ENCODE results near the gene FAM83C. TPM values are rescaled to one million over a fixed set of nuclear protein-coding genes. Genes with fewer than 3 reads are reported as not detected.

The FAM83C gene
- total RNA-seq, 1 donor from 2014 or later: not detected

DNA sequence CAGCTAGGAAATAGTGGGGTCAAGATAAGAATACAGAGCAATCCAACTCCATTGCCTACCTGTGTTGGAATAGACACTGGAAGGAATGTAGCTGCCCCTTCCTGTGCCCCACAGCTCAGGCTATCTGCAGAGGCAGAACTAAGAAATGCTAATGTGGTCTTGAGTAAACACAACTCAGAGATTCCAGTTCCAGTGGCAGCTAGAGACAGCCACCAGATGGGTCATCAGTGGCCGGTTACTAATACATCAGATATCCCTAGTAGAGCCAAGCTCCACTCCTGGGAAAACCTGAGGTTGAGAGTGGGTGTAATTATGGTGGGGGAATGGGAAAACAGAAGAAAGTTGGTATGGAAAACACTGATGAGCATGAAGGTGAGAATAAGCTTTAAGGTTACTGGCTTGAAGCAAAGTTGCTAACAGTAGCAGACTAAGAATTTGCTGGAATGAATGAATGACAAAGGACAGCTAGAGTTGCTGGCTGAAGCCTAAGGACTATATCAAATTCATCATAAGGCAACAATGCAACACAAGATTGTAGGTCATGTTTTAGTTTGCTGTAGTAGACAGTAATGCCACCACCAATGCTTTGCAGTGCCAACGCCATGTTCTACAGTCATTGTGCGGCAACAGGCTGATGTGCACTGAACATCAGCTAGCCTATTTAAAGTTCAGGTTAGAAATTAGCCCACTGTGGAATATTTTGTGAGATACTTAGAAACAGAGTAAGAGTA lies 28.3 kb upstream of the FAM83C start:
- intact Hi-C loops (cut with DNase I): no loop called here
- Histone ChIP-seq H3K27ac (no peak overlapping the region), H3K27me3 (no peaks in the 10 kb centered on the region), H3K4me3 (no peak overlapping the region), H3K9me3 (no peaks in the 10 kb centered on the region), H3K4me1 (no peaks in the 10 kb centered on the region), H3K36me3 (no peaks in the 10 kb centered on the region)
- no peak for DNase-seq
- TF ChIP-seq, protein P1, sequence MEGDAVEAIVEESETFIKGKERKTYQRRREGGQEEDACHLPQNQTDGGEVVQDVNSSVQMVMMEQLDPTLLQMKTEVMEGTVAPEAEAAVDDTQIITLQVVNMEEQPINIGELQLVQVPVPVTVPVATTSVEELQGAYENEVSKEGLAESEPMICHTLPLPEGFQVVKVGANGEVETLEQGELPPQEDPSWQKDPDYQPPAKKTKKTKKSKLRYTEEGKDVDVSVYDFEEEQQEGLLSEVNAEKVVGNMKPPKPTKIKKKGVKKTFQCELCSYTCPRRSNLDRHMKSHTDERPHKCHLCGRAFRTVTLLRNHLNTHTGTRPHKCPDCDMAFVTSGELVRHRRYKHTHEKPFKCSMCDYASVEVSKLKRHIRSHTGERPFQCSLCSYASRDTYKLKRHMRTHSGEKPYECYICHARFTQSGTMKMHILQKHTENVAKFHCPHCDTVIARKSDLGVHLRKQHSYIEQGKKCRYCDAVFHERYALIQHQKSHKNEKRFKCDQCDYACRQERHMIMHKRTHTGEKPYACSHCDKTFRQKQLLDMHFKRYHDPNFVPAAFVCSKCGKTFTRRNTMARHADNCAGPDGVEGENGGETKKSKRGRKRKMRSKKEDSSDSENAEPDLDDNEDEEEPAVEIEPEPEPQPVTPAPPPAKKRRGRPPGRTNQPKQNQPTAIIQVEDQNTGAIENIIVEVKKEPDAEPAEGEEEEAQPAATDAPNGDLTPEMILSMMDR (IDR thresholded peaks at IDR 0.05): no peak
- ATAC-seq: no peak

DNA sequence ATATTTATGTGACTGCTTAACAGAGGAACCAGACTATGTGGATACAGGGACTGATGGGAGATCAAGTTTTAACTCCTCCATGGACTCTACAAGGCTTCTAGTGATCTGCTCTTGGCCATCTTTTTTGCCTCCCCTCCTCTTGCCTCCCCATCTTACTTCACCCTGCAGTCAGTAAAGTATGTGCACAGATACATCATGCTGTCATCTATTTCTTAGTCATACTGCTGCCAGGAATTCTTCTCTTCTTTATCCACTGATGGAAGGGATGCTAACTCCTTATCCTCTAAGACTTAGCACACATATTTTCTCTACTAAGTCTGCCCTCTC lies 27.6 kb upstream of the FAM83C start:
- Histone ChIP-seq H3K9me3 (no peaks in the 10 kb centered on the region), H3K27ac (no peak overlapping the region), H3K27me3 (no peaks in the 10 kb centered on the region), H3K36me3 (no peaks in the 10 kb centered on the region), H3K4me1 (no peaks in the 10 kb centered on the region), H3K4me3 (no peak overlapping the region)
- ATAC-seq (no peak), DNase-seq (no peak)
- intact Hi-C loops (cut with DNase I): no loop called here
- TF ChIP-seq, protein P1 (IDR thresholded peaks at IDR 0.05): no peak

DNA sequence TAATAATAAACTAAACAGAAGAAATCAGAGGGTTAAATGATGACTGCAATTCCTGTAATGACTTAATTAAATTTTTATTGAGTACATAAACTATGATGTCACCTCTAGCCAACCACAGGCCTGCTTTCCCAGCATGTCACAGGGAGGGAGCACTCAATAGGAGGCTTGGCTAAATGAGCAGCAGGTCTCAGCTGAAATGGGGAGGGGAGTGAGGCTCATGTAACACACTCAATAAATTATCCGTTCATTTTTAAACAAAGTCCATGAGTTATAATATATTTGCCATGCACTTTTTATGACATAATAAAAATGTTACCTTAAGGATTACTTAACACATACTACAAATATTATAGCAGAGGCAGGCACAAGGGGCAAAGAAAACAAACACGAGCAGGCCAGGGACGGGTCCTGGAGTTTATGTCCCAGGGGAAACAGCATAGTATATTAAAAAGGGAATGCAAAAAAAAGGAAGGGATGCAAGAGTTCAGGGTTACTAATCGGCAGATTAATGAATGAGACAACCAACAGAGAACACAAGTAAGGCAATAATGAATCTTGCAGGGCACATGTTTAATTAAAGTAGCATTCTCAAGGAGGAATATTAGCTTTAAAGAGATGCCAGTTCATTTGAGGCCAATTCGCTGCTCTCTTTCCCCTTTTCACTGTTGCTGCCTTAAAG lies 27.1 kb upstream of the FAM83C start:
- DNase-seq: no peak
- Histone ChIP-seq H3K27ac (no peak overlapping the region), H3K4me1 (no peaks in the 10 kb centered on the region), H3K4me3 (no peak overlapping the region), H3K9me3 (no peaks in the 10 kb centered on the region), H3K36me3 (no peaks in the 10 kb centered on the region), H3K27me3 (no peaks in the 10 kb centered on the region)
- TF ChIP-seq, protein P1 (IDR thresholded peaks at IDR 0.05): no peak
- no peak for ATAC-seq
- intact Hi-C loops (cut with DNase I): no loop called here

DNA sequence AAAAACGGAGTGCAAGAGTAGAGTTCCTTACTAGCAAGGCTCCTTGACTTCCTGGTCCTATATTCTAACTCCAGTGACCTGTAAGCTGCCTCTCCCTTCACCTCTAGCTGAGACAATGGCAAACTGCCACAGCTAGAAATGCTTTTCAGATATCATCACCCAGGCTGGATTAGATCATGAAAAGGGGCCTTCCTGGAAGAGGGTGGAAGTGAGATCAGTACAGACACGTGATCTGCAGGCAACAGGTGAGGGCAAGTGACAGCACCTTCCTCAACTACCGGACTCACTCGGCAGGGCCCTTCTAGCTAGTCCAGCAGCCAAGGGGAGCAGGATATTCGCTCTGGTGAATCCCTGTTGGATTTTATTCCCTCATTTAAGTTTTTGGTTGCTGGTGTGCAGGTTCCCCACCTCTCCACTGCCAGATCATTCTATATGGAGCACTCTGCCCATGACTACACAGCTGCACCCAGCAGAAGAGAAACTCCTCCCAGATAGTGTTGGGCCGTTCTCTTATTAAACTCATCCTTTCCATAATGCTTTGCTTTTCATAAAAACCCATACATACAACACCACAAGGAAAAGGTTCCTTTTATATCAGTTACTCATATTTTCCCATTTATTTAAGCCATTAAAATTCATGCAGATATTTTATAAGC lies 26.4 kb upstream of the FAM83C start:
- H3K36me3 ChIP-seq: no peaks in the 10 kb centered on the region
- TF ChIP-seq, protein P1 (IDR thresholded peaks at IDR 0.05): no peak
- intact Hi-C loops (cut with DNase I): no loop called here
- ATAC-seq: peak; percentile 86
- no peak overlapping the region for H3K4me3 ChIP-seq
- H3K9me3 ChIP-seq: no peaks in the 10 kb centered on the region
- no peaks in the 10 kb centered on the region for H3K27me3 ChIP-seq
- no peak overlapping the region for H3K27ac ChIP-seq
- H3K4me1 ChIP-seq: no peaks in the 10 kb centered on the region
- DNase-seq: no peak

DNA sequence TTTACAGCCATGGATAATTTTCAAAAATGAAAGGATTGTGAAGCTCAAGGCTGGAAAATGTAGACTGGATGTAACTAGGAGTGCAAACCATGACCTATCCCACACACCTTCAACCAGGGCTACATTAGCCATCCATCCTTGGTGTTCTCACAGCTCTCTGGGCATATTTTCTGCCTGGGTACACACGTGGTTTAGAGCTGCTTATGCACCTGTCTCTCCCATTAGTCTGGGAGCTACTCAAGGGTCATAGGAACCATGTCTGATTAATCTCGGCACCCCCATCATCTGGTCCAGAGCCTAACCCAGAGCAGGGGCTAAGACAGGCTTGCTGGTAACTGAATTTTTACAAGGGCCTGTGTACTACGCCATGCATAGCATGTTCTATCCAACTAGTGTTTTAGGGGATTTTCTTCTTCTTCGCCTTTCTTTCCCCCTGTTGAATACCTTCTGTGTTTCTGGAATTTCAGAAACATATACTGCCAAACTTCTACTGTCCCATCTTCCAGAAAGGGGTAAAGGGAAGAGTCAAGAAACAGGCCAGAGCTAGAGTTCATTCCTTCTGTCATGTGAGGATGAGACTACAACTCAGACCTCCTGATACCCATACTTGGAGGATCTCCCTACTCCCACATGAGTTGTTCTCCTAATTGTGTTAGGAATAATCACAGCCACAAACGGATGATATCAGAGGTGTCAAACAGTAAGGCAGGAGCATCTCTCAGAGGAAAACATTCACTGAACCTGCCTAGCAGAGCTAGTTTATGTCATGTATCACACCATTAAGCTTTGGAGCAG lies 25.4 kb upstream of the FAM83C start:
- H3K27ac ChIP-seq: no peak overlapping the region
- intact Hi-C loops (cut with DNase I): no loop called here
- TF ChIP-seq, protein P1 (IDR thresholded peaks at IDR 0.05): no peak

More for the DNA sequence above, 25.4 kb upstream of the FAM83C start:
- Histone ChIP-seq H3K4me3 (no peak overlapping the region), H3K4me1 (no peaks in the 10 kb centered on the region), H3K36me3 (no peaks in the 10 kb centered on the region), H3K27me3 (no peaks in the 10 kb centered on the region), H3K9me3 (no peaks in the 10 kb centered on the region)
- DNase-seq (no peak), ATAC-seq (no peak)
